Parathyroid adenoma (tissue), 2 donors: ENCODE results near the gene HSD17B1.
A peak's percentile ranks its signal among the peaks of the same experiment; 100 is the strongest.

Source experiments
- H2AFZ ChIP-seq: fragments of 300-600 bp; sonication (generic); one replicate; pipeline ENCODE4 v1.7.0; 2017; ENCODE audit warnings: antibody characterized with exemption, mild to moderate bottlenecking
- H3K27ac ChIP-seq: fragments of 300-600 bp; sonication (generic); one replicate; pipeline ENCODE4 v1.7.0; 2017
- H3K27me3 ChIP-seq: fragments of 300-600 bp; sonication (generic); one replicate; pipeline ENCODE4 v1.7.0; 2017; ENCODE audit warnings: low read length; ENCODE audit not compliant: control insufficient read depth, insufficient read depth
- H3K36me3 ChIP-seq: fragments of 300-600 bp; sonication (generic); one replicate; pipeline ENCODE4 v1.7.0; 2017; ENCODE audit warnings: low read length; ENCODE audit not compliant: control insufficient read depth, insufficient read depth
- H3K4me1 ChIP-seq: fragments of 300-600 bp; sonication (generic); one replicate; pipeline ENCODE4 v1.7.0; 2017; ENCODE audit warnings: control low read depth
- H3K4me2 ChIP-seq: fragments of 300-600 bp; sonication (generic); one replicate; pipeline ENCODE4 v1.7.0; 2017; ENCODE audit warnings: low read length
- H3K4me3 ChIP-seq: fragments of 300-600 bp; sonication (generic); one replicate; pipeline ENCODE4 v1.7.0; 2017; ENCODE audit warnings: low read depth, low read length
- H3K79me2 ChIP-seq: fragments of 300-600 bp; sonication (generic); one replicate; pipeline ENCODE4 v1.7.0; 2017; ENCODE audit warnings: control low read depth
- H3K9ac ChIP-seq: fragments of 300-600 bp; sonication (generic); one replicate; pipeline ENCODE4 v1.7.0; 2017; ENCODE audit warnings: mild to moderate bottlenecking
- H3K9me3 ChIP-seq: fragments of 300-600 bp; sonication (generic); one replicate; pipeline ENCODE4 v1.7.0; 2017; ENCODE audit warnings: low read length; ENCODE audit not compliant: control insufficient read depth
- CTCF ChIP-seq: fragments of 300-600 bp; sonication (generic); IDR thresholded peaks from one replicate; pipeline ENCODE4 v1.7.0; 2017; ENCODE audit warnings: antibody characterized with exemption, mild to moderate bottlenecking
- donor health status: primary hyperparathyroidism.

The HSD17B1 gene

GRCh38 chr17:42547001-42547461, 5.7 kb upstream of the HSD17B1 start:
- Histone ChIP-seq H3K79me2 (no peaks in the 10 kb centered on the region), H3K9ac (no peak overlapping the region), H3K27ac (no peak overlapping the region), H3K4me1 (no peaks in the 10 kb centered on the region), H3K9me3 (no peaks in the 10 kb centered on the region), H3K4me3 (no peak overlapping the region), H3K4me2 (no peak overlapping the region), H3K36me3 (no peaks in the 10 kb centered on the region), H2AFZ (no peak overlapping the region), H3K27me3 (no peaks in the 10 kb centered on the region)
- no peak for TF ChIP-seq CTCF

- no peaks in the 10 kb centered on the region for H3K4me1 ChIP-seq
- no peaks in the 10 kb centered on the region for H3K79me2 ChIP-seq
- H3K9me3 ChIP-seq = no peaks in the 10 kb centered on the region
- no peak overlapping the region for H3K4me2 ChIP-seq
- H3K27ac ChIP-seq = no peak overlapping the region
- H3K4me3 ChIP-seq = no peak overlapping the region
- H3K36me3 ChIP-seq = no peaks in the 10 kb centered on the region
- peak overlapping the region; percentile 69 for H2AFZ ChIP-seq
- H3K27me3 ChIP-seq = no peaks in the 10 kb centered on the region
- TF ChIP-seq CTCF = no peak
- H3K9ac ChIP-seq = no peak overlapping the region
Measured at GRCh38 chr17:42547698-42548069, 5.0 kb upstream of the HSD17B1 start.

GRCh38 chr17:42548070-42548837, 4.5 kb upstream of the HSD17B1 start:
- Histone ChIP-seq H3K27ac (no peak overlapping the region), H3K36me3 (no peaks in the 10 kb centered on the region), H3K27me3 (no peaks in the 10 kb centered on the region), H3K9ac (no peak overlapping the region), H2AFZ (peak overlapping the region; percentile 69), H3K9me3 (no peaks in the 10 kb centered on the region), H3K4me3 (peak overlapping the region; percentile 46), H3K4me1 (peaks cover 2% of the 10 kb centered on the region), H3K4me2 (peak overlapping the region; percentile 58), H3K79me2 (no peaks in the 10 kb centered on the region)
- TF ChIP-seq CTCF = peak; percentile 35

GRCh38 chr17:42548993-42549755, 3.5 kb upstream of the HSD17B1 start:
- no peak for TF ChIP-seq CTCF
- Histone ChIP-seq H3K79me2 (no peaks in the 10 kb centered on the region), H3K27me3 (no peaks in the 10 kb centered on the region), H3K27ac (no peak overlapping the region), H3K4me1 (peaks cover 4% of the 10 kb centered on the region), H3K36me3 (no peaks in the 10 kb centered on the region), H2AFZ (no peak overlapping the region), H3K9ac (no peak overlapping the region), H3K4me3 (no peak overlapping the region), H3K9me3 (no peaks in the 10 kb centered on the region), H3K4me2 (no peak overlapping the region)
